CD4-positive, alpha-beta T cell treated with Interleukin-4 for 4 hours (primary cell): ENCODE data around the gene ZFAND6.
A peak's percentile ranks its signal among the peaks of the same experiment; 100 is the strongest.
"Not testable (repeated sequence)": the region's sequence is repeated elsewhere in the genome, so short reads cannot be mapped to it uniquely, and the experiment has no call there.

Source experiments
- DNase-seq: peaks from one replicate; pipeline ENCODE4 v3.0.0-alpha.2; 2020

ZFAND6 gene

DNA sequence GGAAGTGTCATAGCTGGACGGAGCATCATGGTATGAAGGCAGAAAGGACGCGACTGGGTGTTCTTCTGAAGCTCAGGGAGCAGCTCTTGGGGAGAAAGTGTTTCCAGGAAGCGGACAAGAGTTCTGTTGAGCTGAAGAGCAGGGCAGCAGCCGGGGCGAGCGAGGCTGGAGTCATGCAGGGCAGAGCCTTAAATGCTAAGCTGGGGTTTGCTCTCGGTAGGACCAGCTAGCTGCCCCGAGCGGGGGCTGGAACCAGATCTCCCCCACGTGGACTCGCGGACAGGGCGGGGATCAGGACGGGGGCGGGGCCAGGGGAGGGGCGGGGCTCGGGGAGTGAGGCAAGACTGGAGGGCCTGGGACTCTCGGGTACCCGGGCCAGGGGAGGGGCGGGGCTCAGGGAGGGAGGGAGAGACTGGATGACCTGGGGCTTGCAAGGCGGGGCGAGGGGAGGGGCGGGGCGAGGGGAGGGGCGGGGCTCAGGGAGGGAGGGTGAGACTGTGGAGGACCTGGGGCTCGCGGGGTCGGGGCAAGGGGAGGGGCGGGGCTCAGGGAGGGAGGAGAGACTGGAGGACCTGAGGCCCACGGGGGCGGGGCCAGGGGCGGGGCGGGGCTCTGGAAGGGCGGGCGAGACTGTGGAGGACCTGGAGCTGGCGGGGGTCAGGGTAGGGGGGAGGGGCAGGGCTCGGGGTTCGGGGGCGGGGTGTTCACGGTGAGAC lies 92.9 kb downstream of the ZFAND6 start:
- DNase-seq, result peak; percentile 94

DNA sequence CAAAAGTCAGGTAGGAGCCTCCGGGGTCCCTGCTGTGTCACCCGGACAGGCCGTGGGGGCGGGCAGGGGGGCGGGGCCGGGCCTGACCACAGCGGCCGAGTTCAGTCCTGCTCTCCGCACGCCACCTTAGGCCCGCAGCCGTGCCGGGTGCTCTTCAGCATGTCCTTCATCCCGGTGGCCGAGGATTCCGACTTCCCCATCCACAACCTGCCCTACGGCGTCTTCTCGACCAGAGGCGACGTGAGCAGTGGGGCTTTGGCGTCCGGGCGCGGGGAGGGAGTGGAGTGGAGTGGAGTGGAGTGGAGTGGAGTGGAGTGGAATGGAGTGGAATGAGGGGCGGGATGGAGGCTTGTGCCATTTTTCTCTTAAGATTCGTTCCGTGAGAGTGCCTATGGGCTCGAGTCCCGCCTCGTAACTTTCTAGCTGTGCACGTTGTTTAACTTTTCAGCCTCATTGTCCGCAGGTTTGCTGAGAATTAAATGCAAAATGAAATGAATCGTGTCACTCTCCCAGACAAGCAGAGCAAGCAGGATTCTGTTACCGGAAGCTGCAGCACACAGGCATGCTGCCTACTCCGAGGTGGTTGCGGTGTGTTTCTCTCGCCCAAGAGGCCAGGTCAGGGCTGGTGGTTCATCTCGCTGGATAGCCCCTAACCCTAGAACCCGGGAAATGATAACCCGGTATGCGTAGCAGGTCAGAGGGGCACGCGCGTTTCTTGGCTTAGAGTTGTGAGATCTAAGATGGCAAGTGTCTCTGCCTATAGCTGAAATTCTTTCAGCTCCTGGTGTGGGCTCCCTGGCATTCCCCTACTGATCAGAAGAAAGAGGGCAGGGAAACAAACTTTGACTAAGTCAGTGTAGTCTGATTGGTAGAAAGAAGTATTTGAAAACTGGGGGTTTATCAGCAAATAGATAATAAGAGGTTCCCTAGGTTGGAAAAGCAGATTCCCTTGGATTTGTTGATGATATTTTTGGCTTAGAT lies 93.7 kb downstream of the ZFAND6 start, which contains the start of gene FAH:
FAH (plus strand) TSS at position 104 of the 981 bp plus-strand sequence; CDS start at position 160, 56 bp downstream.
- peak; percentile 44 for DNase-seq

DNA sequence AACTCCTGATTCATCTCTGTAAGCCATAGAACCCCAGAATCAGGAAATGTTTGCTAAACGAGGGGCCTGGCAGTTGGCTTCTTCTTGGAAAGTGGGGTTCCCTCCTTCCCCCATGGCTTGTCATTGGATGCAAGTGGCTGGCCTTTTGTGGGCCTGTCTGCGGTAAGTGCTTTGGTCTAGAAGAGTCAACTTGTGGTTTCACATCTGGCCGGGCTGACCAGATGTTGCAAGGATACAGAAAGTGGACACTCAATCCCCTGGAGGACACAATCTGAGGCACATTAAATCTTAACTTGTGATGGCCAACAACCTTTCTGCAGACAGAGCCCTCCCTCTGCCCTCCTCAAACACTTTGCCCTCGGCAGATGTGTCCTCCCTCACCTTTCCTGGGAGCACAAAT lies 94.4 kb downstream of the ZFAND6 start:
- no peak for DNase-seq

DNA sequence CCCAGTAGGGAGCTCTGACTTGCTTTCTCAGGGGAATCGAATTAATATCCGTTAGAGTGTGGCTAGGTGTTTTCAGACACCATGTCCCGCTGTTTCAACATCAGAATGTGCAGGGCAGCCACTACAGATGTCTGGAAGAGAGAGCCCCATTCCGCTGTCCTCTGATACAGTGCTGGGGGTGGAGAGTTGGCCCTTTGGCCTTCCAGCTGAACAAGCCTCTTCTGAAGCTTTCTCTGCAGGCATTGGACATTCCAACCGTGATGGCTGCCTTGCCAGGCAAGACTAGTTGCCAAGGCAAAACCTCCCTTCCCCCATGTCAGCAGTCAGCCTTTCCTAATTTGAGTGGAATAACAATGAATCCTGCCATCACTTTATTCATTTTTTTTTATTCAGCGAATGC lies 94.9 kb downstream of the ZFAND6 start:
- no peak for DNase-seq

DNA sequence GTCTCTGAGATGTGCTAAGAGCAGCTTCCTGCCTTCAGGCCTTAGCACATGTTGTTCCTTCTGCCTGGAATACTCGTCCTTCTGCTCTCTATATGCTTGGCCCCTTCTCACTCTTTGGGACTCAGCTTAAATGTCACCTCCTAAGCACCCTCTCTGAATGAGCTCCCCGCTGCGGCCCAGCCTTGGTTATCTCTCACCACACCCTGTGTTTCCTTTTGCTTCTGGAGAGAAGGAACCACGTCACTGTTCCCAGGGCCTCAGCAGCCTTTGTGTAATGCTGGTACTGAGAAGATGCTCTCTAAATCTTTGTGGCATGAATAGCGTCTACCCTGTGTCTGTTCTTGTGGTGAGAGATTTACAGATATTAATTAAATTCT lies 95.5 kb downstream of the ZFAND6 start:
- DNase-seq, result no peak

DNA sequence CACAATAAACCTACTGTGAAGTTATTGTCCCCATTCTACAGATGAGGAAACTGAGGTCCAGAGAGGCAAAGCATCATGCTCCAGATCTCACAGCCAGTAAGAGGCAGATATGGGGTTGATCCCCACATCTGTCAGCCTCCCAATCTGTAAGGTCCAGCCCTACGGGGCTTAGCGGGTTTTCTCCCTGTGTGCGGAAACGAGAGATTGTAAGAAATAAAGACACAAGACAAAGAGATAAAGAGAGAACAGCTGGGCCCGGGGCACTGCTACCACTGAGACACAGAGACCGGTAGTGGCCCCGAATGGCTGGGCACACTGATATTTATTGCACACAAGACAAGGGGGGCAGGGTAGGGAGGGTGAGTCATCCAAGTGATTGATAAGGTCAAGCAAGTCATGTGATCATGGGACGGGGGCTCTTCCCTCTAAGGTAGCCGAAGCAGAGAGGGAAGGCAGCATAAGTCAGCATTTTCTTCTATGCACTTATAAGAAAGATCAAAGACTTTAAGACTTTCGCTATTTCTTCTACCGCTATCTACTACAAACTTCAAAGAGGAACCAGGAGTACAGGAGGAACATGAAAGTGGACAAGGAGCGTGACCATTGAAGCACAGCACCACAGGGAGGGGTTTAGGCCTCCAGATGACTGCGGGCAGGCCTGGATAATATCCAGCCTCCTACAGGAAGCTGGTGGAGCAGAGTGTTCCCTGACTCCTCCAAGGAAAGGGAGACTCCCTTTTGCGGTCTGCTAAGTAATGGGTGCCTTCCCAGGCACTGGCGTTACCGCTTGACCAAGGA lies 96.1 kb downstream of the ZFAND6 start:
- not testable (repeated sequence) for DNase-seq

DNA sequence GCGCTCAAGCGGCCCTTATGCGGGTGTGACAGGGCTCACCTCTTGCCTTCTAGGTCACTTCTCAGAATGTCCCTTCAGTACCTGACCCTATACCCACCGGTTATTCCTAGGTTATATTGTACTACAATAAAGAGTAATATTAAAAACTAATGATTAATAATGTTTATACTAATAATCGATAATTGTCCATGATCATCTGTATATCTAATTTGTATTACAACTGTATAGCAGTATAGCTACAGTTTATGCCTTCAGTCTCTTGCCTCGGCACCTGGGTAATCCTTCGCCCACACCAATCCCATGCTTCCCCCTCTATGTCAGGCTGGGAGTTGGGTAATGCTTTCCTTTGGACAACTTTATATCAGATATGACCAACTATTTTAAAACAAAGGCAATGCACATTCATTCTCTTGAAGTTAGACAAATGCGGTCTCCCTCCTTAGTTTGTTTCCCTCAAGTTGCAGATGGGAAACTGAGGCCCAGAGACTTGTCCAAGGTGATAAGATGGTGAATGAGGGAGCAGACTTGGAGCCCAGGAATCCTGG lies 96.8 kb downstream of the ZFAND6 start:
- DNase-seq, result no peak

DNA sequence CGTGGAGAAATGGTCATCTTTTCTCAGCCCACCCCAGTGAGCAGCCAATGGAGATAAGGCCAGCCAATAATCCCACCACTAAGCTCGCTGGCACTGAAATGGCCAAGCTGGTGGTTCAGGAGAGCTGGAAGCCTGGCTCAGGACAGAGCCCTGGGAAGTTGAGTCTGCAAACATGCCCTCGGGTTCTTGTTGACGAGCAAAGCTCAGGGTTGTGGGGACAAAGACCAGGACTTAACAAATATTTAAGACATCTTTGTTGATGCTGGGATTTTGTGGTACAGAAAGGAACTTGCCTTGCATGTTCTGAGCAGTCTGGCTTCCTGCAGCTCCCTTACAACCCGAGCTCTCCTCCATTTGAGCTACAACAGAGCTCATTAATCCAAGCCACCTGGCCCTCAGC lies 97.7 kb downstream of the ZFAND6 start:
- DNase-seq, result no peak

DNA sequence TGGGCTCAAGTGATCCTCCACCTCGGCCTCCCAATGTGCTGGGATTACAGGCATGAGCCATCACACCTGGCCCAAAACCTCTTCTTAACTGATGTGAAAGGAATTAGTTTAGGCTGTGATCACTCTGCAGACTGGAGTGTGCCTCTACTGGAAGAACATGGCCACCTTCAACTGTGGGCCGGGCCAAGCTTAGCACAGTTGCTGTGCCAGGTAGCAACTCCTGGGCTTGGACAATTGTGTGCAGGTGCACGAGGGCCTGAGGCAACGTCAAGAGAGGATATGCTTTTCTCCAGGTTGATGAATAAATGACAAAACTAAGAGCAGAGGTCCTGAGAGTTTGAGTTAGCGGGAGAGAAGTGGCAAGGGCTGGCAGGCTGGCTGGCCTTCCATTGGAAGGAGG lies 99.8 kb downstream of the ZFAND6 start:
- no peak for DNase-seq

DNA sequence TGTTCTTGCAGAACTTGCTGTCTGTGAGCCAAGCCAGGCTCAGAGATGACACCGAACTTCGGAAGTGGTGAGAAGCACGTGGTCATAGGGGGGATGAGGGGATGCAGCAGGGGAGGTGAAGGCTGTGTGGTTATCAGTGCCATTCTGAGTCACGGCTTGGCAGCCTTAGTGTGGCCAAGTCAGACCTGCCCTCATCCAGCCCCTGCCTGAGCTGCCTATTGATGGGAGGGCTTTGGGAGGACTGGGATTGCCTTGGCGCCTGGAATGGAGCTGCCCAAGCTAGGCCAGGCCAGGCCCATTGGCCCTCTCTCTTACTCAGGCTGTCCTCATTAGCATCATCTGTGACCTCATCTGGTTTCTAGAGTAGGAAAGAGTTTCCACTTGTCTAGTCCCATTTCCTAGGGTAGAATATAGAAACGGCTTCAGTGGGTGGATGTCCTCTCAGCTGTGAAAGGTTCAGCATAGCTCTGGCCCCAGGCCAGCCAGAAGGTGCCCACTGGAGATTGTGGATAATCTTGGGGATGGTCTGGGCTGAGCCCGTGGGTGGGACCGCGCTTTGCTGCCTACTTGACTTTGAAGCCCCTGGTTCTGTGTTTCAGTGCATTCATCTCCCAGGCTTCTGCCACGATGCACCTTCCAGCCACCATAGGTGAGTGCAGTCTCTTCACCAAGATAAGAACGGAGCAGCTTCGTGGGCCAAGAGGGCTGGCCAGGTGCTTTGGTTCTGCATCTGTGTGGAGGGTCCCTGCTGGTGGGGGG lies 100.5 kb downstream of the ZFAND6 start:
- DNase-seq, result no peak

DNA sequence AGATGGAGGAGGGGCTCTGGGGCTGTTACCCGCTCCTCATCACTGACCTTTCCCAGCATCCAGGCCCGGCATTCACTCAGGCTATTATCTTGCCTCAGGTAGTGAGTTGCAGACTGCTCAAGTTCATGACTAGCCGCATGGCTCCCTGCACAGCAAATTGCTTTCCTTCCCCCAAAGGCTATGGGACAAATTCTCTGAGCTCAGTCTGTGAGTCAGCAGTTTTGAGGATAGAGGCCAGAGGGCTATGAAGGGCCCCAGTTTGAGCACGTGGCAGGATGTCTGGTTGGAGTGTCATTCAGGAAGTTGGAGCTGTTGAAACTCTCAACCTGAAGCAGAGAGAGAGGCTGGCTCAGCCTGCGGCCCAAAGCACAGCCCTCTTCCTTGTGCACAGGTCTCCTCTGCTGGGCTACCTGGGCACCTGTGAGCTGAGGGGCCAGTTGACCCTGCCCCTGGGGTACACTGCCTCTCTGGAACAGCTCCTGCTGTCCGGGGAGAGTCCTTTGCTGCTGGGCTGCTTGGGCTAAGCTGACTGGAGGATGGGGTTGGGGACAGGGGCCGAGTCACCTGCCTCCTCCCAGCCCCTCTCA lies 101.2 kb downstream of the ZFAND6 start:
- peak; percentile 38 for DNase-seq

DNA sequence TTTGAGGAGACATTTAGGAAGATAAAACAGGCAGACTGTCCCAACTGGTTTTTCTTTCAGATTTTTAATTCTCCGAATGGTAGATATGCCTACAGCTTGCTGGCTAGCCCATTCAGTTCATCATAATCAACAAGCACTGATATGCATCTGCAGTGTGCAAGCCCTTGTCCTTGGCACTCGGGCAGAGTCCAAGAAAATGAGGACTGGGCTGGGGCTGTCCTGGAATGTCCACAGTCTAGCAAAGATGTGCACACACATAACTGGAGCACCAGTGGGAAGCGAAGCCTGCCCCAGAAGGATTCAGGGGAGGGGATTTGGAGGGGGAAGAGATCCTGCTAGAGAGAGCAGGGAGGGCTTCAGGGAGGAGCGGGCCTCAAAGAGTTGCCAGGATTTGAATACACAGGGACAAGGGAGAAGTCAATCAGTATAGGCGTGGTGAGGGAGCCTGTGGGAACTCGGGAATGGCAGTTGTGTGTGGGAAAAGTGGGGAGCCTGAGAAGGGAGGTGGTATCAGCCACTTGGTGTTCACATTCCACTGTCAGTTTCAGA lies 102.1 kb downstream of the ZFAND6 start:
- no peak for DNase-seq

DNA sequence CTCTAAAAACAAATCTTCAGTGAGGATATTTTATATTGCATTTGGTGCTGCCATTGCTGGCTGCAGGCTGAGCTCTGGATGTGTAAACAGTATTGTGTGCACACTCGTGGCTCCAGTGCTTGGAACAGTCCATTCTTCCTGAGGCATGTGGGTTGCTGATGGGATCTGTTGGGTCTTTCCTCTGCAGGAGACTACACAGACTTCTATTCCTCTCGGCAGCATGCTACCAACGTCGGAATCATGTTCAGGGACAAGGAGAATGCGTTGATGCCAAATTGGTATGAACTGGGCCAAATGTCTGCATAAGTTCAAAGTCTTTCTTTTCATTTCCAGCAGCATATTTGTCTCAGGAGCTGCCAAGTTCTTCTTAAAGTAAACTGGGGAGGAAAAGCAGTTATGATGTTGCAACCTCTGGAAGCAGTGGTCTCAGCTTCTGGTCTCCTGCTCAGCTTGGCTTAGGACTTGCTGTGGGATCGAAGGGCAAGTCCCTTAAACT lies 102.6 kb downstream of the ZFAND6 start:
- DNase-seq, result no peak

DNA sequence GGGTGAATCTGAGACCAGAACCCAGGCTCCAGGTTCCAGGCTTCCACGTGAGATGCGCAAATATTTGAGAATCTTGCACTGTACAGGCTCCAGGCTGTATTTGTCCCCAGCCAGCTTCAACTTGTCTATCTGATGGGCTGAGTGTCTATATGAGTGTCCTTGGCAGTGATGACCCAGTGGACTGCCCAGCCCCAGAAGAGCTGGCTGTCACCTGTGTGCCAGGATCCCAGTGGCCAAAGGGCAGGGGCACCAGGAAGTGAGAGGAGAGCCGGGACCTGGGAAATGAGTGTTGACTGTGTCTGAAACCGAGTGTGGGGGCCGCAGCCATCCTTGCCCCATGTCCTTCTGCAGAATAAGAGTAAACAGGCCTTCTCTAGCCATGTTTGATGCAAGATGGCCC lies 103.7 kb downstream of the ZFAND6 start:
- DNase-seq, result no peak

DNA sequence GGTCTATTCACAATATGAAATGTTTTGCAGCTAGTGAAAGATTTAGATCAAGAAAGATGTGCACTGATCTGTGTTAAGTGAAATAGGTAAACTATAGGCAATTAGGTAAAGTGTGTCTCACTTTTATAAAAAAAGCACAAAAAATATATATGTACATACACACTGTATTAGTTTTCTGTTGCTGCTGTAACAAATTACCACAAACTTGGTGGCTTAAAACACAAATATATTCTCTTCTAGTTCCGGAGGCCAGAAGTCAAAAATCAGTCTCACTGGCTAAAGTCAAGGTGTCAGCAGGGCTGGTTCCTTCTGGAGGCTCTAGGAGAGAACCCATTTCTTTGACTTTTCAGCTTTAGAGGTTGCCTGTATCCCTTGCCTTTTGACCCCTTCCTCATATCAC lies 104.4 kb downstream of the ZFAND6 start:
- no peak for DNase-seq

DNA sequence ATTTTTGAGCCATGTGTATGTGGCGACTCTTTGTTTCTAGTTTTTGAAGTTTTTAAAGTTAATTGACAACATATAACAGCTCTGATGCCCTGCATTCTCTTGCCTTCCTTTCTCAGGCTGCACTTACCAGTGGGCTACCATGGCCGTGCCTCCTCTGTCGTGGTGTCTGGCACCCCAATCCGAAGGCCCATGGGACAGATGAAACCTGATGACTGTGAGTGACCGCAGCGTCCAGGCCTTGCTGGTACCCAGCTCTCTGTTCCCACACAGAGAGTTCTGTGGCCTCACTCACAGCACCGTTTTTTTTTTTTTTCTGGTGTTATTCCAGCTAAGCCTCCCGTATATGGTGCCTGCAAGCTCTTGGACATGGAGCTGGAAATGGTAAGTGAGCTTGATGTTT lies 108.5 kb downstream of the ZFAND6 start:
- no peak for DNase-seq

DNA sequence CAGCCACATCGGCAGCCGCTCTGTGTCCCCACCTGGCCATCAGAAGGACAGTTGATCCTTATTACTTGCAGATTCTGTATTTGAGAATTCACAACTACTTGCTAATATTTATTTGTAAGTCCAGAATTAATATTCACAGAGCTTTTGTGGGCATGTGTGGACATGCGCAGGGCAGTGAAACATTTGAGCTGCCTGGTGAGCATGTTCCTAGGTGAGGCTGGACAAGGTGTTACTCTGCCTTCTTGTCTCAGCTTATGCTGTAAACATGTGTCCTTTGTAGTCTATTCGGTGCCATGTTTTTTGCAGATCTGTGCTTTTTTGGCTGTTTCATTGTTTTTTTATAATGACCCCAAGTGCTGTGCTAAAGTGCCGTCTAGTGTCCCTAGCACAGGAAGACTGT lies 108.9 kb downstream of the ZFAND6 start:
- no peak for DNase-seq

DNA sequence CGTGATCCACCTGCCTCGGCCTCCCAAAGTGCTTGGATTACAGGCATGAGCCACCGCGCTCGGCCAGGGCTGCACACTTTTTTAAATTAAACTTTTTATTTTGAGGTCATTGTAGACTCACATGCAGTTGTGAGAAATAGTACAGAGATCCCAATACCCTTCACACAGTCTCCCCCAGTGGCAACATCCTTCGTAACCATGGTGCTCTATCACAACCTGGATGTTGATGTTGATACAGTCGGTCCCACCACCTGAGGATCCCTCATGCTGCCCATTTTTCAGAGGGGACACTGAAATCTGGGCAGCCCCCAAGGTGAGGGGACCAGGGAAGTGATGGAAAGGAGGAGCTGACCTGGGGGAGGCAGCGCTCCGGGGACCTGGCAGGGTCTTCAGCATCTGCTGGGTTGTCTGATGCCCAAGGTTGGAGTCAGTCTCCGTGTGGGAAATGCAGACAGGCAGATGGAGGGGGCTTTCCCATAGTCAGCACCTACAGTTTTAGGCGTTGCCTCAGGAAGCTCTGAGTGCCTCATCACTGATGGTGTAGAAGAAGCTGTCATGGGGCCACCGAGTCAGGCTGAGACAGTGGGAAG lies 110.4 kb downstream of the ZFAND6 start:
- DNase-seq, result no peak

DNA sequence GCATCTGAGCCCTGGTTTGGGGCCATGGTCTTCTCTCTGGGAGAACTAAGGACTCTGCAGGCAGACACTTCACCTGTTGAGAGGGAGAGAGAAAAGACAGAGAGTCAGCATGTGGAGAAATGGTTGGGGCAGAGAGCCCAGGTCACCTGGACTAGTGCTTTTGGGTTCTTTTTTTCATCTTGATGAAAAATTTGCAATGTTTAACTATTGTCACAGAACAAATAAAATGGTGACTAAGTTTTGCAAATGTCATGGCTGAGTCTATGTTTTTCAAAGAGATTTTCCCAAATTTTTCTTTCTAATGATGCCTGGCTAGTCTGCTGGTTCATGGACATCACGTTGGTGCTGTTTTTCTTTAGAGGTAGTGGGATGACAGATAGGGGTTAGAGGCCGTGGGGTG lies 111.1 kb downstream of the ZFAND6 start:
- no peak for DNase-seq

DNA sequence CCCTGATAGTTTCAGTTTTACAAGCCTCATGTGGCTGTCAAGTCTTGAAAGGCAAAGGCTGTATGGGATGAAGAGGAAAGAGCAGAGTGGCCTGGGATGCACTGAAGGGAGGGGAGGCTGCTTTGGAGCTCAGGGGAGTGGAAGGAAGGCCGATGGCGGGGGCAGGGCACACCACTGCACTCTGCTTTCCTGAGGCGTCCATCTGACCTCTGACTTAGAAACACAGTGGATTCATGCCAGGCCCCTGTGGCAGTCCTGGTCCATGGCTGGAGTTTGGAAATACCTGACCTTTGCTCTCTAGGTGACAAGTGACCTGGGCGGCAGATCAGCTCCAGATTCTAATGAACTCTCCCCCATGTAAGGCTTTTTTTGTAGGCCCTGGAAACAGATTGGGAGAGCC lies 112.3 kb downstream of the ZFAND6 start:
- DNase-seq, result no peak

DNA sequence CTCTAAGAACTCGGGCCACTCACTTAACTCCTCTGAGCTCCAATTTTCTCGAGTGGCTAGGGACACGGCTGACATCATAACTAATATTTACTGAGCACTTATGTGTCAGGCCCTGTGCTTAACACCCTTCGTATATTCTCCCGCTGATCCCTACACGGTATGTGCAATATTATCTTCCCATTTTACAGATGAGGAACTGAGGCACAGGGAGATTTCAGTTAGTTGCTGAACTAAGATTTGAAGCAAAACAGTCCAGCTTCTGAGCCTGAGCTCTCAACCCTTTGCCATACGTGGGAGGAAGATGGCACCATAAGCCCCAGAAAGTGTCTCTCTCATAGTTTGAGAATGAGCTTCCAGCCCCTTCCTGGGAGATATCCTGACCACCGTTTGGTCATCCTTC lies 112.9 kb downstream of the ZFAND6 start:
- DNase-seq, result no peak
